Lower leg skin (tissue), 3 donors: ENCODE measurements around the gene SDK1.

Experiments used
- CTCF ChIP-seq, 3 donors: fragments of 450-650 bp; IDR thresholded peaks; one replicate each; pipeline ENCODE4 v1.5.1; 2016; ENCODE audit warnings: antibody characterized with exemption in 3 of 3, mild to moderate bottlenecking in 3 of 3, moderate library complexity in 2 of 3
- POLR2A ChIP-seq, 2 donors: fragments of 450-650 bp; IDR thresholded peaks; one replicate each; pipeline ENCODE4 v1.6.1; 2016 to 2017; ENCODE audit warnings: antibody characterized with exemption in 2 of 2, mild to moderate bottlenecking in 1 of 2, moderate library complexity in 1 of 2

GRCh38 chr7:3436746-3437145, 135.7 kb downstream of the SDK1 start:
- TF ChIP-seq CTCF (IDR thresholded peaks at IDR 0.05), result no peak
- no peak for TF ChIP-seq POLR2A (IDR thresholded peaks at IDR 0.05)
